HL-60 (cell line): ENCODE data around the gene KISS1.

ENCODE experiments used
- DNase-seq, 2 experiments: peaks; one replicate each; pipeline ENCODE4 v3.0.0-alpha.2; 2010 to 2020; ENCODE audit warnings: low read depth in 1 of 2, low spot score in 1 of 2
- H3K27ac ChIP-seq: fragments of 250-450 bp; sonication (Bioruptor Pico); replicated peaks from 2 replicates; pipeline ENCODE4 v1.5.1; 2020; ENCODE audit warnings: mild to moderate bottlenecking, moderate library complexity
- H3K27me3 ChIP-seq: fragments of 250-450 bp; sonication (Bioruptor Pico); 2 replicates; pipeline ENCODE4 v1.5.1; 2021; ENCODE audit warnings: mild to moderate bottlenecking, moderate library complexity; ENCODE audit not compliant: insufficient read depth, poor library complexity, severe bottlenecking
- H3K4me3 ChIP-seq: replicated peaks from 2 replicates; pipeline ENCODE4 v1.5.1; 2011; ENCODE audit warnings: mild to moderate bottlenecking, control low read depth, low read length; ENCODE audit not compliant: insufficient read depth
- GABPA ChIP-seq: IDR thresholded peaks from 2 replicates; pipeline ENCODE4 v1.6.1; 2012; ENCODE audit warnings: low read depth
- POLR2AphosphoS5 ChIP-seq: IDR thresholded peaks from 2 replicates; pipeline ENCODE4 v1.6.1; 2012; ENCODE audit warnings: low read depth
- SPI1 ChIP-seq: IDR thresholded peaks from 2 replicates; pipeline ENCODE4 v1.6.1; 2012; ENCODE audit warnings: low read depth, mild to moderate bottlenecking, borderline replicate concordance
- TF ChIP-seq, protein P1 (sequence below): IDR thresholded peaks from 2 replicates; pipeline ENCODE4 v1.6.1; 2012; ENCODE audit warnings: low read depth; ENCODE audit not compliant: insufficient replicate concordance
- TF ChIP-seq, protein P2 (sequence below): IDR thresholded peaks from one replicate; pipeline ENCODE4 v1.5.1; 2011; ENCODE audit warnings: low read length, control low read depth, inconsistent platforms; ENCODE audit not compliant: insufficient read depth

KISS1 gene

DNA sequence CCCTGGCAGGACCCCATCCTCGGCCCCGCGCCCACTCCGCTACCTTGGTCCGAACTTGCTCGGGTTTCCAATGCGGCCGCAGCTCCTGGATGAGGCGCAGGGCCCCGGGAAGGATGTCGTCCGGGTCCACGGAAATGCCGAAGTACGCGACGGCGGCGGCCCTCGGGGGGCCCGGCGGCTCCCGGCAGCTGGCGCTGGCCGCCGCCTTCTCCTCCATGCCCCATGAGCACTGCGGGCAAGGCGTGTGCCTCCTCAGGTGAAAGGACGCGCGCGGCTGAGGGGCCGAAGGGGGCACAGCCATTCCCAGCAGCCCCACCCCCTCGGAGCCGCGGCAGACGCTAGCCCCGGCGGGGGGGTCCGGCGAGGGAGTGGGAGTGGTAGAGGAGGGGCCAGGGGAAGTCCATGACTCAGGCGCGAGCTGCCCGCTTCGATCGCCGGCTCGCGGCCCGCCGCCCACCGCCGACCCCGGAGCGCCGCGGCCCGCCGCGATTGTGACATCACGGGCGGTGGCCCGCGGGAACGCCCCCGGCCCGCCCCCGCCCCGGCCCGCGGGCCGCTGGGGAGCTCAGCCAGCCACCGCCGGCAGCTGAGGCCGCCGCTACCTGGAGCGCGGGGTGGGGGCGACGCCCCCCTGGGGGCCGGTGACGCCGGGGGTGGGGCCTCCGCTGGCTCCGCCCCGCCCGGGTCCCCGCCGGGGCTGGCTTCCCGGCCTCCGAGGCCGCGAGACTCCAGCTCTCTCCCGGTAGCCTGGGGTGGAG is 44.6 kb downstream of the KISS1 start, which contains the start of gene ETNK2:
ETNK2 (minus strand) TSS at position 493 of the 758 bp plus-strand sequence; CDS start at position 301, 192 bp downstream.
- TF ChIP-seq POLR2AphosphoS5 (no peak), GABPA (no peak), SPI1 (no peak)
- TF ChIP-seq, protein P1, sequence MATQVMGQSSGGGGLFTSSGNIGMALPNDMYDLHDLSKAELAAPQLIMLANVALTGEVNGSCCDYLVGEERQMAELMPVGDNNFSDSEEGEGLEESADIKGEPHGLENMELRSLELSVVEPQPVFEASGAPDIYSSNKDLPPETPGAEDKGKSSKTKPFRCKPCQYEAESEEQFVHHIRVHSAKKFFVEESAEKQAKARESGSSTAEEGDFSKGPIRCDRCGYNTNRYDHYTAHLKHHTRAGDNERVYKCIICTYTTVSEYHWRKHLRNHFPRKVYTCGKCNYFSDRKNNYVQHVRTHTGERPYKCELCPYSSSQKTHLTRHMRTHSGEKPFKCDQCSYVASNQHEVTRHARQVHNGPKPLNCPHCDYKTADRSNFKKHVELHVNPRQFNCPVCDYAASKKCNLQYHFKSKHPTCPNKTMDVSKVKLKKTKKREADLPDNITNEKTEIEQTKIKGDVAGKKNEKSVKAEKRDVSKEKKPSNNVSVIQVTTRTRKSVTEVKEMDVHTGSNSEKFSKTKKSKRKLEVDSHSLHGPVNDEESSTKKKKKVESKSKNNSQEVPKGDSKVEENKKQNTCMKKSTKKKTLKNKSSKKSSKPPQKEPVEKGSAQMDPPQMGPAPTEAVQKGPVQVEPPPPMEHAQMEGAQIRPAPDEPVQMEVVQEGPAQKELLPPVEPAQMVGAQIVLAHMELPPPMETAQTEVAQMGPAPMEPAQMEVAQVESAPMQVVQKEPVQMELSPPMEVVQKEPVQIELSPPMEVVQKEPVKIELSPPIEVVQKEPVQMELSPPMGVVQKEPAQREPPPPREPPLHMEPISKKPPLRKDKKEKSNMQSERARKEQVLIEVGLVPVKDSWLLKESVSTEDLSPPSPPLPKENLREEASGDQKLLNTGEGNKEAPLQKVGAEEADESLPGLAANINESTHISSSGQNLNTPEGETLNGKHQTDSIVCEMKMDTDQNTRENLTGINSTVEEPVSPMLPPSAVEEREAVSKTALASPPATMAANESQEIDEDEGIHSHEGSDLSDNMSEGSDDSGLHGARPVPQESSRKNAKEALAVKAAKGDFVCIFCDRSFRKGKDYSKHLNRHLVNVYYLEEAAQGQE = no peak
- no peak for DNase-seq
- Histone ChIP-seq H3K27me3 (peaks cover 29% of the 10 kb centered on the region), H3K4me3 (peak within 1 kb of the TSS; percentile 39), H3K27ac (no peak within 1 kb of the TSS)

- peaks cover 32% of the 10 kb centered on the region for H3K27me3 ChIP-seq
- H3K4me3 ChIP-seq = no peak overlapping the region
- no peak overlapping the region for H3K27ac ChIP-seq
- TF ChIP-seq GABPA (no peak), POLR2AphosphoS5 (no peak), SPI1 (no peak)
- TF ChIP-seq, protein P1 = no peak
- TF ChIP-seq, protein P2, sequence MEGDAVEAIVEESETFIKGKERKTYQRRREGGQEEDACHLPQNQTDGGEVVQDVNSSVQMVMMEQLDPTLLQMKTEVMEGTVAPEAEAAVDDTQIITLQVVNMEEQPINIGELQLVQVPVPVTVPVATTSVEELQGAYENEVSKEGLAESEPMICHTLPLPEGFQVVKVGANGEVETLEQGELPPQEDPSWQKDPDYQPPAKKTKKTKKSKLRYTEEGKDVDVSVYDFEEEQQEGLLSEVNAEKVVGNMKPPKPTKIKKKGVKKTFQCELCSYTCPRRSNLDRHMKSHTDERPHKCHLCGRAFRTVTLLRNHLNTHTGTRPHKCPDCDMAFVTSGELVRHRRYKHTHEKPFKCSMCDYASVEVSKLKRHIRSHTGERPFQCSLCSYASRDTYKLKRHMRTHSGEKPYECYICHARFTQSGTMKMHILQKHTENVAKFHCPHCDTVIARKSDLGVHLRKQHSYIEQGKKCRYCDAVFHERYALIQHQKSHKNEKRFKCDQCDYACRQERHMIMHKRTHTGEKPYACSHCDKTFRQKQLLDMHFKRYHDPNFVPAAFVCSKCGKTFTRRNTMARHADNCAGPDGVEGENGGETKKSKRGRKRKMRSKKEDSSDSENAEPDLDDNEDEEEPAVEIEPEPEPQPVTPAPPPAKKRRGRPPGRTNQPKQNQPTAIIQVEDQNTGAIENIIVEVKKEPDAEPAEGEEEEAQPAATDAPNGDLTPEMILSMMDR = no peak
- DNase-seq = no peak
Observed at GRCh38 chr1:204150702-204151551, 45.4 kb downstream of the KISS1 start.

- TF ChIP-seq SPI1 (no peak), POLR2AphosphoS5 (no peak), GABPA (no peak)
- TF ChIP-seq, protein P2 = no peak
- TF ChIP-seq, protein P1 = no peak
- Histone ChIP-seq H3K27ac (no peak overlapping the region), H3K4me3 (no peak overlapping the region)
Observed at GRCh38 chr1:204149635-204150565, 46.4 kb downstream of the KISS1 start.

More at GRCh38 chr1:204149635-204150565, 46.4 kb downstream of the KISS1 start:
- peaks cover 33% of the 10 kb centered on the region for H3K27me3 ChIP-seq
- DNase-seq = no peak
